SKM-1 (cell line): Measurements from ENCODE around the gene FAM13A.
"Not testable (repeated sequence)": the region's sequence is repeated elsewhere in the genome, so short reads cannot be mapped to it uniquely, and the experiment has no call there.

Experiments
- DNase-seq: peaks from one replicate; lab custom pipeline; 2025; ENCODE audit not compliant: unreplicated experiment; lab: John Stamatoyannopoulos, UW

FAM13A gene

DNA sequence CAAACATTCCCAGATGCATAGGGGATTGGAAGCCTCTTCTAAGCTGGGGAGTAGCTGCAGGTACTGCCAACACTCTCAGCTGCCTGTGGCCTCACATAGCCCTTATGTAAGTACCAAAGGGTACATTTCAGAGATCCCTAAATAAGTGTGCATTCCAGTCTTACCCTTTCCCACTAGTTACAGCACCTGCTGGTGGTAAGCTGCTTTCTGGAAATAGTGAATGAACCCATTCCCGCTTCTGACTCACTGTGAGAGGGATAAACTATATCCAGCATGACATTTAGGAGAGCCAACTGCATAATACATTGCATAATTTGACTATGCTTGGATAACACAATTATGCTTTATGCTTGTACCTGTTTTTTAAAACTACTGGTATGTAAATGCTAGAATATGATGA, 149.0 kb downstream of the FAM13A start:
- DNase-seq: no peak

DNA sequence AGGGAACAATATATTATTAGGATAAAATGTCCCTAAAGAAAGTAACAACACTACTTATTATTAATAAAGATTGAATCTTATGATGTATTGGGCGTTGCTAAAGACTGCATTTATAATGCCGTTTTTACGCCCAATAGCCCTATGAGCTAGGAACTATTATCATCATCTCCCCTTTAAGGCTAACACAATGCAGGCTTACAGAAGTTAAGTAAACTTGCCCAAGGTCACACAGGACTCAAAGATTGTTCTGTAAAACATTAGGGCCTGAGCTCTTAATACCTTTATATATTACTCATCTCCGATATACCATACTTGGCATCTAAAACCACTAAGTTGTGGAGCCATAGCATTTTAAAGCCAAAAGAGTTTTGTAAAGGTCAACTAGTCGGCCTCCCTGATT, 149.5 kb downstream of the FAM13A start:
- no peak for DNase-seq

DNA sequence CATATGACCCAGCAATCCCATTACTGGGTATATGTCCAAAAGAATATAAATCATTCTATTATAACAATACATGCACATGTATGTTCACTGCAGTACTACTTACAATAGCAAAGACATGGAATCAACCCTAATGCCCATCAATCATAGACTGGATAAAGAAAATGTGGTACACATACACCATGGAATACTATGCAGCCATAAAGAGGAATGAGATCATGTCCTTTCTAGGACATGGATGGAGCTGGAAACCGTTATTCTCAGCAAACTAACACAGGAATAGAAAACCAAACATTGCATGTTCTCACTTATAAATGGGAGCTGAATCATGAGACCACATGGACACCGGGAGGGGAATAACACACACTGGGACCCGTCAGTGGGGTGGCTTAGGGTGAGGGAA, 152.7 kb downstream of the FAM13A start:
- DNase-seq: not testable (repeated sequence)

DNA sequence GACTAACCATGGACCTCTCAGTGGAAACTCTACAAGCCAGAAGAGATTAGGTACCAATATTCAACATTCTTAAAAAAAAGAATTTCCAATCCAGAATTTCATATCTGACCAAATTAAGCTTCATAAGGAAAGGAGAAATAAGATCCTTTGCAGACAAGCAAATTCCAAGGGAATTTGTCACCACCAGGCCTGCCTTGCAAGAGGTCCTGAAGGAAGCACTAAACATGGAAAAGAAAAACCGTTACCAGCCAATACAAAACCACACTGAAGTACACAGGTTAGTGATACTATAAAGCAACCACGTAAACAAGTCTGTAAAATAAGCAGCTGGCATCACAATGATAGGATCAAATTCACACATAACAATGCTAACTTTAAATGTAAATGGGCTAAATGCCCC, 156.6 kb downstream of the FAM13A start:
- DNase-seq: no peak

DNA sequence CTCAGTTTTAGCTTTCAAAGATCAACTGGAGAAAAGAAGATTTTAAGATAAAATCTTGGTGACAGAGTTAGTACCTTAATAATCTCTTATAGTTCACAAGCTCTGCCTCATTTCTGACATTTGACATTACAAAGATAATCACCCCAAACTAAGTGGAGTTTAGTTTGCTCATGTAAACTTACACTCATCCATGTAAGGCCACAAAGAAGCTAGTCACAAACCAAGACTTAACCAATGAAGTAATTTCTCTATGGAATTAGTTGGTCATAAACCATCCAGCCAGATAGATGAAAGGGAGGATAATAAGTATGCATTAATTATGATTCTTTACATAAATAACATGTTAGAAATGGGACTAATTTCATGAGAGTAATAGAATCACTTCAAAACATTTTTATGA, 159.2 kb downstream of the FAM13A start:
- no peak for DNase-seq

DNA sequence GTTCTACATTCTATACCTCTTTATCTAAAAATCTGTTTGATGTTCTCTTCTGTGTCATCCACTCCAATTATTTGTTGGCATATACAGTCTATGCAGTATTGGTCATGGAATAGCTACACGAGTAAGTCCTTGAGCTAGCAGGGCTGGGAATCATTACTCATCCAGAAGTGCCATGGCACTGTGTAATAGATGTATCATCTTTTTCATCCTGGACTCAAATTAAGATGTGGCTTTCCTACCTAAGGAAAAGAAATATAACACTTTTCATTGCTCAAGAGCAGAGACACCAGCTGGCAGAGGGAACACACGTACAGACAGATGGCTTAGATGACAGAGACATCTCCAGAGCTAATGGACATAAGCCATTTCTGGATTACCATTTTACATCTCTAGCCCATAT, 159.8 kb downstream of the FAM13A start:
- no peak for DNase-seq

DNA sequence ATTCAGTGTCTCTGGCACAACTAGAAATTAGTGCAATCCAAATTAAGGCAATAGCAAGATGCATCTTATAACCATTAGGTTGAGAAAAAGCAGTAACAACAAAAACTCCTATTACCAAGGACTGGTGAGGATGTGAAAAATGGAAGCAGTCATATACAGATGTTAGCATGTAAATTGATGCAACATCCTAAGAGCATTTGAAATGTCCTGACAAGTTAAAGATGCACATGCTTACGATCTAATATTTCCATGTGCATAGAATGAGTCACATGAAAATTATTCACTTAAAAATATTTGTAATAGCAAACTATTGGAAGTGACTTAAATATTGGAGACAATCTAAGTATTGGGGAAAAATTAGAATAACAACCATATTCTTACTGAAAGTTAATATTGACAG, 163.0 kb downstream of the FAM13A start:
- no peak for DNase-seq

DNA sequence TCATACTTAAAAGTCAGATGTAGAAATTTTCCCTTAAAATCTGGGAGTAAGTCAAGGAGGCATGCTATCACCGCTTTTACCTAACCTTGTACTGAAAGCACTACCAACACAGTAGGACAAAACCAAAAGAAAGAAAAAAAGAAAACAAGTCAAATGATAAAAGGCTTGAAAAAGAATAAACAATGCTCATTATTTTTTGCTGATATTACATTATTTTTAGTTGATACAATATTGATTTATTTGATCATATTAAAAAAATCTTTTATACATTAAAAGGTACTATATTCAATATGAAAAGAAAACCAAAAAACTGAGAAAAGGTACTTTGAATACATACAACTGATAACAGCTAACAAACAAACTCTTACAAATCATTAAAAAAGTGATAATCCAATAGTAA, 164.3 kb downstream of the FAM13A start:
- no peak for DNase-seq

DNA sequence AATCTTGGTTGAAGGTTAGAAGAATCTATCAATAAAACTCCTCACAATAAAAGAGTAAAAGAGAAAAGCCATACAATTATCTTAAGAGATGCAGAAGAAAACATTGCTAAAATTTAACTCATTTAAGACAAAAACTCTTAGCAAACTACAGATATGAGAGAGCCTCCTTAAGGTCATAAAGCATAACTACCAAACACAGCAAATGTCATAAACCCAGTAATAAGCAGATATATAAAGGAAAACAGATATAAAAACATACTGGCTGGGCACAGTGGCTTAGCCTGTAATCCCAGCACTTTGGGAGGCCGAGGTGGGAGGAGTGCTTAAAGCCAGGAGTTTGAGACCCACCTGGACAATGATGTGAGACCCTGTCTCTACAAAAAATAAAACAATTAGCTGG, 165.3 kb downstream of the FAM13A start:
- DNase-seq: no peak

DNA sequence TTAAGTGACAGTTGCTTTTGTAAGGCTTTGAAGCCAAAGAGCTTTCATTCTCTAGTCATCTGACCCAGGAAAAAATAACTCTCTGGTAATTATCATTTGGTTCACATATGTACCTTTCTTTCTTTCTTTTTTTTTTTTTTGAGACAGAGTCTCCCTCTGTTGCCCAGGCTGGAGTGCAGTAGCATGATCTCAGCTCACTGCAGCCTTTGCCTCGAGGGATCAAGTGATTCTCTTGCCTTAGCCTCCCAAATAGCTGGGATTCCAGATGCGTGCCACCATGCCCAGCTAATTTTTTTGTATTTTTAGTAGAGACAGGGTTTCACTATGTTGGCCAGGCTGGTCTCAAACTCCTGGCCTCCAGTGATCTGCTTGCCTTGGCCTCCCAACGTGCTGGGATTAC, 169.6 kb downstream of the FAM13A start:
- not testable (repeated sequence) for DNase-seq

DNA sequence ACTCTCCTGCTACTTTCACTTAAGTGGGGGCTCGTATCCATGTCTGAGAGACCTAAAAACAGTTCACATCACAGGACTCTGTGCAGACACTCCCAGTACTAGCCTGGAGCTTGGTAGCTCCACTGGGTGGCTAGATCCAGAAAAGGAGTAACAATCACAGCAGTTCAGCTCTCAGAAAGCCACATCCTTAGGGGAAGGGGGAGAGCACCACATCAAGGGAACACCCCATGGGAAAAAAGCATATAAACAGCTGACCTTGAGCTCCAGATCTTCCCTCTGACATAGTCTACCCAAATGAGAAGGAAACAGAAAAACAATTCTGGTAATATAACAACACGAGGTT, 175.8 kb downstream of the FAM13A start:
- DNase-seq: no peak

DNA sequence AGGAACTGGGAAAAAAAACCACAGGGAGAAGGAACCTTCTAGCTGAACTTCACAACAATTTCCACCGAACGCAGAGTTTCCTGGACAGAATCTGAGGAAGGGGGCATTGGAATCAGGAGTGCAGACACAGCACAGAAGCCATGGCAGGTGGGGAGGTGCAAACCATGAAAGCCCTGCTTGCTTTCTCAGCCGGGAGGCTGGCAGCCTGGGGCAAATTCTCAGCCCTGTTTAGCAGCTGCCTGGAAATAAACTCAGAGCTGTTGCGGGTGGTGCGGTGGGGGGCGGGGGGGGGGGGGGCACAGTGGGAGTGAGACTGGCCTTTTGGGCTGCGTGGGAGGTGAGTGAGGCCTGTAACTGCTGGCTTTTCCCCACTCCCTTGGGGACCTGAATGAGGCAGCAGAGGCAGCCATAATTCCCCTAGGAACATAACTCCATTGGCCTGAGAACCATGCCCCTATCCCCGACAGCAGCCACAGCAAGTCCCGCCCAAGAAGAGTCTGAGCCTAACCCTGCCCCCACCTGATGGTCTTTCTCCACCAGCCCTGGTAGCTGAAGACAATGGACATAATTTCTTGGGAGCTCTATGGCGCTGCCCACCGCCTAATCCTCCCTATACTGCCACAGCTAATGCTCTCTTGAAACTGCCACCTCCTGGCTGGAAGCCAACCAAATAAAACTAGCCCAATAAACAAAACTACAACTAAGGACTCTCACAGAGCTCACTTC, 176.3 kb downstream of the FAM13A start:
- no peak for DNase-seq

DNA sequence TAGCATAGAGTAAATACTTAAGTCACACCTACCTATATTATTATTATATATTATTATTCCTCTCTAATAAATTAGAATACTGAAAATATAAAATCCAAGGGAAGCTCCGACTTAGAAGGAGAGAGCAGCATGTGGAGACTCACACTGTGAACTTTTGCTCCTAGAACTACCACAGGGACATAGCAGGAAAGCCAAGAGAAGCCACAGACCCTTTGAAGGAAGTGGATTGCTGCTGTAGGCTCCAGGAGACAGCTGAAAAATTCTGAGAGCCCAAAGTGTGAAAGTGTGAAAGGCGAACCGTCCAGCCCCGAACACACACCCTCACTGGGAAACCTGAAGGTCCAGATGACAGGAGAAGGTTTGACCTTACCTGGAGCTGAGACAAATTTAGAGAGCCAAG, 177.0 kb downstream of the FAM13A start:
- no peak for DNase-seq

DNA sequence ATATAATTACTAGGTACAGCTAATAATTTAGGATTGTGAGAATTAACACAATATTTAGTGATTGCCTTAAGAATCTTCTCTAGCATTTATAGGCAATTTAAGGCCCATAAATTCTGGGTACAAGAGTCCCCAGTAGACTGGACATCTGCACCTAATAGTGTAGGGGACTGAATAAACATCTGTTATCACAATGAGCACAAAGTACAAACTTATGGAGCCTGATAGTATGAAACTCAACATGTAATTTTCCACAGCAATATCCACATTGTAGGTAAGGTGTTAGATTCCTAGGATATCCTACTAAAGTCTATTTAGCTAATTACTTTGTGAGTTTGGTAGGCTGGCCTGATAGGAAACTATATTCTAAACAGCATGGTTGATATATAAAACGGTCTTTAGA, 178.3 kb downstream of the FAM13A start:
- no peak for DNase-seq

DNA sequence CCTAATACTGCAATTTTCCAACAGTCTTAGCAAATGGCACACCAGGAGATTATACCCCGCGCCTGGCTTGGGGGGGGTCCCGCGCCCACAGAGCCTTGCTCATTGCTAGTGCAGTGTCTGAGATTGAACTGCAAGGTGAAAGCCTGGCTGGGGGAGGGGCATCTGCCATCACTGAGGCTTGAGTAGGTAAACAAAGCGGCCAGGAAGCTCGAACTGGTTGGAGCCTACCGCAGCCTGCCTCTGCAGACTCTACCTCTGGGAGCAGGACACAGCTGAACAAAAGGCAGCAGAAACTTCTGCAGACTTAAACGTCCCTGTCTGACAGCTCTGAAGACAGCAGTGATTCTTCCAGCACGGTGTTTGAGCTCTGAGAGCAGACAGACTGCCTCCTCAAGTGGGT, 186.6 kb downstream of the FAM13A start:
- no peak for DNase-seq

DNA sequence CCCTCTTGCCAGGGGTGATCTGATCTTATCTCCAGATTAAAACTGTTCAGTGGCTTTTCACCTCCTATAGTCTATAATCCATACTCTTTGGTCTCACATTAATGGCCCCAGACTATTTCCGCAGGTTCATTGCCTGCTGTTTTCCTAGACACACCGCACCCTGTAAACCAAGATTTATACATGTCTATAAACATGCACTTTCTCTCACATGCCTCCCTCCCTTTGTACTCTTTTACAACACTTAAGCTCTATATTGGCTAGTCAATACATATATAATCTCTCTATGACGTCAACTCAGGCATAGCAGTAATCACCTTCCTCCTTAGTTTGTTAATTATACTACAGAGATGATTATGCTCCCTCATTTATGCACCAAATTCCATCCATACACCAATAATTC, 188.5 kb downstream of the FAM13A start:
- DNase-seq: no peak

DNA sequence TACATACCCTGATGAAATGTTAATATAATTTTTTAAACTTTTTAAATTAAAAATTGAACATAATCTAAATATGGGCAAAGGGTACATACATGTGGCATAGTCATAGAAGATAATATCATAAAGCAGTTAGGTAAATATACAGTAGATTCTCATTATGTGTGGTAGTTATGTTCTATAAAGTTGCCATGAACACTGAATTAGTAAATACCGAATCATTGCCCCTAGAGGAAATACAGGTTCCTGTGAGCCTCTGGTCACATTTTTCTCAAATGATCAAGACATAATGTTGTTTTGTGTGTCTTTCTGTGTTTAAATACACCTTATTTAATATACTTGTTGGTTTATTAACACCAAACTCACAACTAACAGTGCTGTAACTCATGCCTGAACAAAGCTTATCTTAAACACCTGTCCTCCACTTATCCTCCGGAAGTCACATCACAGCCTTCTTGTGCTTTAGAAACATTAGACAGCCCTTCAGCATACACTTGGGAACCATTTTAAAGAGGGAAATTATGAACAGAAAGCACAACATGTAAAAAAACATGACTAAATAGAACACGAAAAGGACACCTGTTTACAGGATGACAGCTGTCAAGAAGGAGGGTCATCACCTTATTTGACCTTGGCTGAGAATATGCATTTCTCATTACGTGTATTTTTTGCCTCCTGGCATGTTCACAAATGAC, 190.0 kb downstream of the FAM13A start:
- DNase-seq: no peak

DNA sequence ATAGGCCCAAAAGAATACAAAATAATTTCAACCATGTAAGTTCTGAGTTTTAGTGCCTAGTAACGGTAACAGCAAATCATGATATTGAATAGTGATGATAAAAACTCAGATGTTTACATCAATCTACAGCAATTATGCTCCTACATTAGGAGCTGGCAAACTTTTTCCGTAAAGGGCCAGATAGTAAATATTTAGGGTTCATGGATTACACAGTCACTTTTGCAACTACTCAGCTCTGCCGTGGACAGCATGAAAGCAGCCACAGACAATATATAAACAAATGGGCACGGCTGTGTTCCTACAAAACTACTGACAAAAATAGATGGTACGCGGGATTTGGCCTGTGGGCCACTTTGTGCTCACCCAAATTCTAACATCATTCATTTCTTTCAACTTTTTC, 191.5 kb downstream of the FAM13A start:
- no peak for DNase-seq

DNA sequence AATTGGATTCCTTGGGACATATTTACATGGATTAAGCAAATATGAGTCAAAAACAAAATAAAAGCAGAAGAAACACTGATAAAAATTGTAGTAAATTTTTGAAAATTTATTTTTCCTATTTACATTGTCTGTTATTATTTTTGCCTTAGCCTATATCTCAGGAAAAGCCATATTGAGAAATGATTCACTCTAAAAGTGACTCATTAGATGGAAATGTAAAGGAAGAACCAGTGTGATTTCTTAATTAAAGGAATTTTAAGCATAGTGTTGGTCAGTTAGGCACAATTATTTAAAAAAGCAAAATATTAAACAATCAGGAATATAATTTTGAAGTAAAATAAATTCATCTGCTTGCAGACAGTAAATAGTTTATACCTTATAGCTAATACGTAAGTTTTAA, 191.9 kb downstream of the FAM13A start:
- no peak for DNase-seq

DNA sequence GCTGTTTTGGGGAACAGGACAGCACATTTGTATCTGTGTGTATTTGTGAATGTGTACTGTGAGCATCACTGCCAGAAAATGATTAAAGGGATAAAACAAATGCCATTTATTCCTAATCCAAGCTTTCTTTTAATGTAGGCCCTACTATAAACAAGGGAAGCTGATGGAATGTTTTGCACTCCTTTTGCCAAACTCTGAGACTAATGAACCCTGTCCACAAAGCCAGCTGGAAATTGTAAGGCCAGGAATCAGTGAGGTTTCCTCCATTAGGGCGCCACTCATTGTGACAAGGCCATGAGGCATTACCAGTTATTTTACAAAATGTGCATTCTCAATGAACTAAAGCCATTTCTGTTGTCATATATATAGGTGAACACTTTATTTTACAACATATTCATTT, 196.4 kb downstream of the FAM13A start:
- DNase-seq: no peak

DNA sequence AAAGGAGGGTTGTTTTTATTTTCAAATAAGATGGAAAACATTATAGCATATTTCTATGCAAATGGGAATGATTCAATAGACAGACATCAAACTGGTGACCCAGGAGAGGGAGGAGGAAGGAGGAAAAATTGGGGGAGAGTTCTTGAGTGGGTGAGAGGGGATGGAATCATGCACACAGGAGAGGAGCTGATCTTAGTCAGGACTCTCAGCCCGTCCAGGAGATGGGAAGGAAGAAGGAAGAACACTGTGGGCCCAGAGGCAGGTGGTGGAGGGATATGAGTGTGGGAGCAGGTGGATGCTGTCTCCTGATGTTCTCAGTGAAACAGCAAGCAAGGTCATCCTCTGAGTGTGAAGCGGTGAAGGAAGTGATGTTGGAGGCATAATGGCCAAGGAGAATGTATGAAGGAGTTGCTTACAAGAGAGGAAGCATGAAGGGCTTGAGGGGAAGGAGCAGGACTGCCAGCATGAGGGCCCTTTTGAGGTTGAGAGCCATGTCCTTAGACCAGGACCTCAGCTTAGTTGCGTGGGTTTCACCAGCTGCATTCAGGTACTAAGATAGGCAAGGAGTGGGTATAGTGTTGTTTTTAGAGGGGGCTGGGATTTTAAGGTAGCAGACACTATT, 197.7 kb downstream of the FAM13A start:
- no peak for DNase-seq

DNA sequence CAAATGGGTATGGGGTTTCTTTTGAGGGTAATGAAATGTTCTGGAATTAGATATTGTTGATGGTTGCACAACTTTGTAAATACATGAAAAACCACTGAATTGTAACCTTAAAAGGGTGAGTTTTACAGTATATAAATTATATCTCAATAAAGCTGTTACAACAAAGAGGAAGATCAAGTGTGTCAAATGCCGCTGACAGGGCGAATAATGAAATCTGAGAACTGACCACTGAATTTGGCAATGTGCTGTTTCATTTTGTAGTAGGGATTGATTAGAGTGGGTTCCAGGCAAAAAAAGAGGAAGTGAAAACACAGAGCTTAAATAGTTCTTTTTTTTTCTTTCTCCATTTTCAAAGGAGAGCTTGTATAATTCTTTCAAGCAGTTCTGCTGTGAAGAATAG, 198.2 kb downstream of the FAM13A start:
- peak; percentile 88 for DNase-seq

DNA sequence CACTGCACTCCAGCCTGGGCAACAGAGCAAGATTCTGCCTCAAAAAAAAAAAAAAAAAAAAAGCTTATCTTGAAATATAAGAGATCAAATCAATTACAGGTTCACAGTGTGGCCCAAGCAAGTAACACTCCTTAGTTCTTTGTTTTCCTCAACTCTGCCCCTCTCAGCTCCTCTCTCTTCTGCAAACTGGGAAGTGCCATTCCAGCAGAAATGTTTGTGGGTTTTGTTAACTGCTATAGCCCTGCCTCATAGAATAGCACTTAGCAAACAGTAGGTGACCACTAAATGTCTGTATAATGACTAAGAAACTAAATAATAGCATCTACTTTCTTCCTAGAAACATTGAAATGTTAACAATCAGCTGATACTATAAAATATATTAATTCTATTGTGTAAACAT, 199.4 kb downstream of the FAM13A start:
- DNase-seq: no peak
